M059J (cell line): Measurements from ENCODE around the gene PCDH9. TPM values are rescaled to one million over a fixed set of nuclear protein-coding genes. Genes with fewer than 3 reads are reported as not detected.

ENCODE experiments used
- DNase-seq: peaks from one replicate; pipeline ENCODE4 v3.0.0-alpha.2; 2012; ENCODE audit warnings: low read depth
- total RNA-seq: library from RNA; depleted of rRNA; stranded (reverse); fragments of >200 nt; shearing (Covaris generic); gene quantifications from 2 replicates; pipeline ENCODE4 v1.2.3, GENCODE V29; 2014

The PCDH9 gene
- total RNA-seq, 1 experiment from 2014 or later: 0.05 TPM

DNA sequence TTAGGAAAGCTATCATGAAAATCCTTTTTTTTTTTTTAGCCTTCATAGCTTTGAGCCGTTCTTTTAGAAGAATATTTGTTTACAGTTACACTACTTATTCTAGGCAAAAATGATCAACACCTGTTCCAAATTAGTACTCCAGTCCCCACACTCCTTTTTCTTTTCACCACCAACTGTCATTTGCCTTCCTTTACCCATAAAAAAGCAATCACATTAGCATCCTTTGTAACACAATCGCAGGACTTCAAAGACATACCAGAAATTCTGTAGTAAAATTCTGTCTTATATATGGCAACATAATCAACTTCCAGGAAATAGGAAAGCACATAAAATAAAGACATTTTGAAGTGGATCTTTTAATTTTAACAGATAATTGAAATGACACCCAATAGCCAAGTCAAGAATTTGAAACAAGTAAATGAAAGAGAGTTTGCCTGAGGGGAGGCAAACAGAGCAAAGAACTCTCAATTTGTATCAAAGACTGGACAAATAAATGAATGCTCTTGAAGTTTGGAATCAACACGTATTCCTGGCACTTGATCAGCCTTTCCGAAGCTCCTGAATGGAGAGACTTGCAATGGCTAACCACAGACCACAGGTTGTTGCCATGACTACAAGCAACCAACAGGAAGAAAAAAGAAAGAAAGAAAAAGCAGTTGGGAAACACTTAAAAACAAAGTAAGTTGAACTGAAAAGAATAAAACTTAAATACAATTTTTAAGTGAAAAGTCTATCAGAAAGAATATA, 206.8 kb downstream of the PCDH9 start:
- DNase-seq: peak; percentile 13

DNA sequence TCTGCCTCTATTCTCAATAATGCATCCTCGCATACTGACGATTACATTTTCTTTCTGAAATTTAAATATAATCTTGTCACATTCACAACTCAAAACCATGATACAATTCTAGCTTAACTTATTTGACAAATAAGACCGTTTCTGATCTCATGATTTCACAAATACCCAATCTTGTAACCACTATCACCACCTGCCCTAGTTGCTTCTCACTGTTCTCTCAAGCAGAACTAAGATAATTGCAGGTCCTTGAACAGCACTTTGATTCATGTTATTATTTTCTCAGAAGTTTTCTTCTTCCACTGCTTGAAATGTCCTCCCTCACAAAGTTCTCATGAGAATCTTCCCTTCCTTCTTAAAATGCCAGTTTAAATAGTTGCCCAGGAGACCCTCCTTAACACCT, 211.4 kb downstream of the PCDH9 start:
- DNase-seq: no peak

DNA sequence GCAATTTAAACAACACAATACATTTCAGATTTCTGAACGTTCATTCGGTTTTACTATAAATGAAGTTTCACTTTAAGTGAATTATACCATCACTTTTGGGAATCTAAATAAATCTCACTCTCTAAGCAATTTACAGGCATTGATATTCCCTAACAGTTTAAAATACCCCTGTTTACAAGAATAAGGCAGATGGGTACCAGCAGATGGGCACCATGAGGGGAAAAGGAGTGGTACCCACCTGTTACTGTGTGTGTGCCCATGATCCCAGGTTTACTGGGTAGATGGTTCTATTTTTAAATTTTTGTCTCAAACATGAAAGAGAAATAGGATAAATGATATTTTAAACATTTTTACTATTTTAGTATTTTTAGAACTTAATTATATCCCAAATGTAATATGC, 212.9 kb downstream of the PCDH9 start:
- DNase-seq: no peak

DNA sequence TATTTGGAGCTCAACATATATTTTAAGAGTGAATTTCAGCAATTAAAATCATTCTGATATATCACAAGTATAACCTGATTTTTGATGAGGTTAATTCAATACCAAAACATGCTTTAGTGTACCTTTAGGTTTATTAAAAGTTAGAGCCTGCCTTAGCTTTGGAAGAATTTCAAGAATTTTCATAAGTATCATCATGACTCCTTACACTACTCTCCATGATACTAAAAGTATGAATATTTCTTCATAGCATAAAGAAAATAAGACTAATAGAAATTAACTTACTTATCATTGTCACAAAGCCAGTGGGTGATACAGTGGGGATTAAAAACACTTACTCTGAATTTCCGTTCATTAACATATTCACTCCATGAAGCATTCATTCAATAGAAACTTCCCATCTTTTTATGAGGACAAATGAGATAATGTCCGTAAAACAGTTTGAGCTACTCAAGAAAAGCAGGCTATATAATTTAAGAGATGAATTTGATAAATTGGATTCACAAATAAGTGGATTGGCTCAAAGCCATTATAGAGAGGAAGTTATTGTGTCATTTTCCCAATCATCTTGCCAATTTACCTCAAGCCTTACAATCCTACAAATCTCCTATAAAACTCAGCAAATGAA, 214.0 kb downstream of the PCDH9 start:
- DNase-seq: no peak

DNA sequence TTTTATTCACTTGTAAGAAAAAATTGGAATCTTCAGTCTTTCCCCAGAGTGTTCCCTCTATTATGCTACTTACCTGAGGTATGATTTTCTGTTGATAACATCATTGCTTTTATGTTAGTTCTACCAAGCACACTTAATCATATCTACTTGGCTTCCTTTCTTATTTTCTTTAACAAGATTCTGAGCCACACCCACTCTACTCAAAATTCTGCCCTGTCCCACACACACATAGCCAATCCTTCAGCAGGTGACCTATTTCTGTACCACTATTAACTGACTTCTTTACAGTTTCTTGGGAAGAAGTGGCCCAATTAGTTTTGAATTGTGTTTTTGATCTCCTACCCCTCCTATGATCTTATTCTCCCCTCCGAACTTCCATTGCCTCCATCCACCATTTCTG, 215.7 kb downstream of the PCDH9 start:
- no peak for DNase-seq

DNA sequence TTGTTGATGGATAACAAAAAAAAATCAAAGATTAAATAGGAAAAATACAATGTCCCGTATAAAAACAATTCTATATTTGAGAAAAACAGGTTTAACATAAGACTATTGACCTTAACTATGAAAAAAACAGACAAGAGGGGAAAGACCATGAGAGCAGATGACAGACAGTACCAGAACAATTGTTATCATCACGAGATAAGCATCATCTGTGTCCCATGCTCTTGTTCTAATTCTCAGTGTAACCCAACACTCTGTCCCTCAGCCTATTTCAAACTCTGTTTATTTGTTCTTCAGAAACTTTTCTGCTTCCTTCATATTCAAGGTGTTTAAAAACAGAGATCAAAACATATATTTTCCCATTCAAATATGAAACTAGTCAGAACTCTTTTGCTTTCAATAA, 216.4 kb downstream of the PCDH9 start:
- no peak for DNase-seq

DNA sequence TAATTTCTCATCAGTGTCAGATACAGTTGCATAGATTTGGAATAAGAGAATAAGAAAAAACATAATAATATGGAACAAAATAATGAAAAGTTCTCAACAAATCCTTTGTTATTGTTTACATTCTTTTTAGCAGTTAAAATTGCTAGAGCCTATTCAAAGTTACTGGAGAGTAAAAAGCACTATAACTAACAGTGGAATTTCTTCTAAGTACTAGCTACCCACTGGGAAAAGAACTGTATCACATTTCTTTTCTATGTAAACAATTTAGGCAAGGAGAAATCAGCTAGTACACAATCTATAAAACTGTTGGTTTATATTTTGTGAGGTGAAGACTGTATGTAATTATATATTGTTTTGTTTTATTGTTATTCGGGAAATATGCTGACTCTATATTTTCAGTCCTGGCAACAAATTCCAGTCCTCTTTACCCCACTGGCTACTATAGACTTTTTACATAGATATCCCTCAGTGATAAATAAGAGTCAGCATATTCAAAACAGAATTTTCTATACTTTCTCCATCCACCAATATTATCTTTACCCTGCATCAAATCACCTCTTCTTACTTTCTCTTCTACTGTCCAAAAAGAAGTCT, 222.0 kb downstream of the PCDH9 start:
- DNase-seq: no peak

DNA sequence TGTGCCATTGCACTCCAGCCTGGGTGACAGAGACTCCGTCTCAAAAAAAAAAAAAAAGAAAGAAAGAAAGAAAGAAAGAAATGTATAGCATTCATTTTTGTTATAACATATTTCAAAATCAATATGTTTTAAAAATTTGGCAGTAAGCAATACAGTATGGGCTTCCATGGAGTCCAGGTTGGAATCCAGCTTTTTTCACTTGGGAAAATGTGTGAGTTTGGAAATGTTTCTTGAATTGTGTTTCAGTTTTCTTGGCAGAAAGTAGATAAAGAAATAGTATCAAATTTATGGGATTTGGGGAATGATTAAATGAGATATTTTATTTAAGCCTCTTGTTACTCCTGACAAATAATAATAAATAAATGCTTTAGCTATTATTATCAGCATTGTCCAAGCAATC, 225.6 kb downstream of the PCDH9 start:
- no peak for DNase-seq

DNA sequence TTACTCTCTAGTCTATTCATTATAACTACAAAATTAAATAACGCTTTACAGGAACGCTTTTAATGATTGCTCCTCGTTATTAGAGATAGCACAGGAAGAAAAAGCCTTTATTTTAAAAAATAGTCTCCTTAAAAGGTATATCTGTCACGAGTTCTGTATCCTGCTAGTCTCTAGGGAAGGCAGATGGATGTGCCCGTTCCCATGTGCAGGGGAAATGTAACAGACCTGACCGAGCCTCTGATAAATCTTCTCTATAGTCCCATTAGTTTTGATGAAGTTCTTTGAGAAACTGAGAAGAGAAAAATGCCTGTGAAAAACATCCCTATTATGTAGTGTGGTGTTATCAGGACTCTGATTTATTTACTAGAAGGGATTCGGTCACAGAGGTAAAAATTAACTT, 226.4 kb downstream of the PCDH9 start:
- DNase-seq: no peak

DNA sequence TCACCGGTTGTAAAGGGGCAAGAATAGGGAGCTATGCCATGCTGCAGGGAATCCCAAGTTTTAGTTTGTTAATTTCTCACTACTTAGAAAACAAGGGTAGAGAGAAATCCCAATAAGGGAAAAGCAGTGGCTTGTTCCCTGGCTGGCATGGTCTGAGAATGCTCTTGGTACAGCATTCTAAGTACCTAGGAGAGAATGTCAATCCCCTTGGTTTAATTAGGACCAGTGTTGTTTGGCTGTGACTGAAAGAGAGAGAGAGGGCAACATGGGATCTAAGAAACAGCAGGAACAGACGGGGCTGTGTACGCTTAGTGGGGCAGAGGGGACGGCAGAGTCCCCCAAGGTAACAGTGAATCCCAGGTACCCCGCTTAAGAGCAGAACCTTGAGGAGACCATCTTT, 228.8 kb downstream of the PCDH9 start:
- DNase-seq: no peak

DNA sequence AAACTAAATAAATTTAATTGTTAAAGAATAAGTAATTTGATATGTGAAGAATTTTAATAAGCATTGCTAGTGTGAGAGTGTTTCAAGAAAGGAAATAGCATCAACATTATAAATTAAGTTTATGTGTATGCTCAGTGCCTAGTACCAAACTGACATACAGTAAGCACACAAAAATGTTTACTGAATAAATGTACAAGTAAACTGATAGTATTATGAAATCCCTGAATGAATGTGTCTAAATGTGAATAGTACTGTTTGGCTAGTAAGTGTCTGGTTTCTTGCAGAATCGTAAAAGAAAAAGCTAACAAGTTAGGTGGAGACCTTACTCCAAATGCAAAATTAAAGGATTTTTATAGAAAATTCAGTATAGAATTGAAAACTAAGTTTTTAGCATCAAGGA, 233.6 kb downstream of the PCDH9 start:
- no peak for DNase-seq

DNA sequence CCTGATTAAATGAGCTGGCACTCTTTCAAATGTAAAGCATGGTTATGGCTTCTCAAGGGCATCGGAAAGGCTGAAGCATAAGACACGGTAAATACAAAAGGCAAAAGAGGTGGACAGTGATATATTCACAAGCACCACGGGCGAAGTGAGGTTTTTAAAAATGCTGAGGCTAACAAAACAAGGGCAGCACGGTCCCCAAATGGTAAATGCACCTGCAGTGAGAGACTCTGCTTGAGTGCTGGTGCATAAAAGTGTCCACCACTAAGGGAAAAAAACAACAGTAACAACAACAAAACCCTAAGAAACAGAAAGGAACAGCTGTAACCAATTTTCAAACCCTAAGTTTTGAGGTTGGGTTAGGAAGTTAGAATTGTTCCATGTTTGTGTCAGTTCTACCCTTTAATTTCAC, 234.9 kb downstream of the PCDH9 start:
- no peak for DNase-seq

DNA sequence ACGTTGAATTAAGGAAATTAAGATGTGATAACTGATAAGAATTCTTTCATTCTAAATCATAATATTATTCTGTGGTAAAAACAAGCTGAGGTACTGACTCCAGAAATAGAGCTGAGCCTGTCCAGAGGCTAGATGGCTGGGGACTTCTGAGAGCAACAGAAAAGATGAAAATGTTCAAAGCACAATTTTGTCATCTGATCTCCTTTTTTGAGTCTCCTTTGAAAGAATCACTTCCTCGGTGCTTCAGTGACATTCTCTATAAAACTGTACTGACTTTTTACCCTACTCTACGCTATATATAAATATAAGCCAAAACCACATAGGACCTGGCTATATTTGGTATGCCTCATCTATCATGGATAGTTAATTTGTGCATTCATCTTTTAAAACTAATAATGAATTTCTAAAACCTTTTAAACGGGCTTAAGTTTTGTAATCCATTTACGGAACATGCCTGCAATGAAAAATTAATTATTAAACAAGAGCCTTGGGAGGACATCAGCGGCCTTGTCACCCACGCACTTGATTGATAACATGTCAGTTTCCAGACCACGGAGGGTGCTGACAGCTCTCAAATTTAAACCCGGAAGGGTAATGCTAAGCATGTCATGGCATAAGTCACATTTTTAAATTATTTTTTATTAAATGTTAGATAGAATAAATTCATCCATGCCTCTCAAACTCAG, 235.5 kb downstream of the PCDH9 start:
- no peak for DNase-seq

DNA sequence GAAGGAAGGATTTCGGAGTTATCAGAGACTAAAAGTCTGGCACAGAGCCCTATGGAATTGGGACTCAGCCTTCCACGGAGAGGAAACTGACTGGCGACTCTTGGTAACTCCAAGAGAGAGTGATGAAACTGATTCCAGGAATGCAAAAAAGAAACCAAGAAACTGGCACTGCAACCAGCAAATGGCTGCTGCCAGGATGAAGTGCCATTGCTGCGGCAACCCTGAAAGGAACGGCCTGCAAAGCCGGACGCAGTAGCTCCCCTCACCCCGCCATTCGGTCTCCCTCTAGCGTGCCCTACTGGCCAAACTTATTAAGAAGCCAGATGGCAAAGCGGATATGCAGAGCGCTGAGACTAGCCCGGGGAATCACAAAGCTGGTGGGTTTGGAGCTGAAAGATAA, 236.0 kb downstream of the PCDH9 start:
- DNase-seq: peak; percentile 24

DNA sequence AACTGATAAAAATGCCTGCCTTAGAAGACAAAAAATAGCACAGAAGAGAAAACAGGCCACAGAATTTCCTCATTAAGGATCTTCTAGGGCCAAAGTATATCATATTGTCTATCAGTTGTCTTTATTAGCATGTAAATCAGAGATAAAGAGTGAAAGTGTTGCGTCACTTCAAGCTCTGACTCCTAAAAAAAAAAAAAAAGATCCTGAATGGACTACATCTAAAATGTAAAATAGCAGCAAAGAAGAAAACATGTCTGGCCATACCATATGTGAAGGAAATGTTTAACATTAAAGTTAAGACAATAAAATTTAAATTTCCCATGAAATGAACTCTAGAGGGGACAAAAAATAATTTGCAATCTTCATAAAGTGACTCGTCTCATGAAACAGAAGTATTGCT, 237.4 kb downstream of the PCDH9 start:
- DNase-seq: no peak

DNA sequence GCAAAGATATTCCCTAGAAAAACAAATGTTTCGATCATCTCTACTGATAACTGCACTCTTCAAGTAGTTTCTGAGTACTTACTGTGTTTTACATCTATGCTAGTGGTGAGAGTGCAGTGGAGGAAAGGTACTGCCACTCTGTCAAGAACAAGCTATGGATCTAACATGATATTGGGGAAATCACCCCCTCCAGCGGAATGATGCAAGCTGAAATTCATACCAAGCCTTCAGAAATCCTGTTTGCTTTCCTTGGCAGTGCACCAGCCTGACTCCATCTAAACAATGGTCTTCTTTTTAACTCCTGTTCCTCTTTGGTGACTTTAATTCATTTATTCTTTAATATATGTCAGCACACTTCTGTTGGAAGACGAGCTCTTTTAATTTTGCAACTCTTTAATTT, 238.0 kb downstream of the PCDH9 start:
- no peak for DNase-seq

DNA sequence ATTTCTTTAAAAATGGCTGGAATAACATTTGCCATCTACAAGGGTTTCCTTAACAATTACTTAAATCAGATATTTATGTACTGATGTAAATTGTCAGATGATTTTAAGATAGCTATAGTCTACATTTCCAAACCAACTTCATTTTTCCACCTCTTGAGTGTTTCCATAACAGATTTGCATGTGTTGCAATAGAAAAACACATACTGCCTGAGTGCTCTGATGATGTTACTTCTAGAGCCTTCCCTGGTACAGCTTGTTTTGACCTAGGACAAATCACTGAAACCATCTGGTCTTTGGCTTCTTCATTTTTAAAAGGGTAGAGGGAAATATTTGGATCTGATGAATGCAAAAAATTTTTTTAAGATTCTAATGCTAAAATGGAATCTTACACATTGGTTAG, 245.9 kb downstream of the PCDH9 start:
- DNase-seq: no peak

DNA sequence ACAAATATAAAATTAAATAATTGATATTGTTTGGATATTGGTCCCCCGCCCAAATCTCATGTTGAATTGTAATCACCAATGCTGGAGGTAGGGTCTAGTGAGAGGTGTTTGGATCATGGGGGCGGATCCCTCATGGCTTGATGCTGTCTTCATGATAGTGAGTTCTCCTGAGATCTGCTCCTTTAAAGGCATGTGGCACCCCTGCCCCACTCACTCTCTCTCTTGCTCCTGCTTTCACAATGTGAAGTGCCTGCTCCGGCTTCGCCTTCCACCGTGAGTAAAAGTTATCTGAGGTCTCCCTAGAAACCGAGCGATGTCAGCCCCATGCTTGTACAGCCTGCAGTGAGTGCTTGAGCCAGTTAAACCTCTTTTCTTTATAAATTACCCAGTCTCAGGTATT, 248.2 kb downstream of the PCDH9 start:
- no peak for DNase-seq

DNA sequence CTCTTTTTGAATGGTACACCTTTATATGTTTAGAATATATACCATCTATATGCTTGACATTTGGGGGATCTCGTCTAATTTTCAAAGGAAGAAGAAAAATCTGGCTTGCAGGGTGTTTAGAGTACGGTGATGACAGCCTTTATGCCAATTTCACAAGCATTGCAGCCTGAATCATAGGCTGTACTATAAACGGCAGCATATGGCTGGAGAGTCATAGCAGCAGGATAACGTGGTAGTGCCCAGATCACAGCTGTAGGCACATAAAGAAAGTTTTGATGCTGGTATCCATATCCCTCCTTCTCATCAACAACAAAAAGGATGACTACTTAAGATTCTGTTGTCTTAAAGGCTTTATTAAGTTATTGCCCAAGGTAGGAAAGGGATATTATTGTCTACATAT, 253.0 kb downstream of the PCDH9 start:
- DNase-seq: no peak

DNA sequence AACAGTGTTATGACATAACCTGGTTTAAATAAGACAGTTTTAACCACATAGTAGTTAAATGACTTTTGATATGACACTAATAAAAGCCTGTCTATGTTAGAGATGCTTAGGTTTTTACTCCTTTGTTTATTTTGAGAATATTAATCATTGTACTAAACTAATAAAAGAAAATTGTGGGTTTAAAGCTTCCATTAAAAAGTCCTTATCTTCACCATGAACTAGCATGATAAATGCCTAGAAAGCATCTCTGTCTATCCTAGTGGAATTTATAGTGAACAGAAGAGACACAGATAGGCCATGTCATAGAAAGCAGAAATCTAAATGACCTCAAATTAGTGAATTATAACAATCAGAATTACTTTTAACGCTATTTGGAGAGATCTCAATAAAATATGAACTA, 255.2 kb downstream of the PCDH9 start:
- no peak for DNase-seq

DNA sequence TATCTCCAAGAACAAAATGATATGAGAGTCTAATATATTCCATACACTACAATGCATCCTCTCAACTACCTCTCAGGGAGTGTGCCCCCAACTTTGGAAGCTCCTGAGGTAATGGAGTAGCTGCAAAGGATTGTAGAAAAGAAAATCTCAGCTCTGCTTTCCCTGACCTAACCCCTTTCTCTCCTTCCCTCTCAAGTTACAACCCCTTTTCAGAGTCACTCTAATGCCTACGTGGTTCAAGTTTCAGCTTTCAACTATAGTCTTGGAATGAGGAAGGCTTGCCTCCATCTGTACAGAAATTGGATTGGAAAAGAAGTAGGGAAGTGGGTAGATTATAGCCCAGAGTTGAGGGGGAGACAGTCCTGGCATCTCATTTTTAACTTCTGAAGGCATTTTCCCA, 256.0 kb downstream of the PCDH9 start:
- DNase-seq: no peak

DNA sequence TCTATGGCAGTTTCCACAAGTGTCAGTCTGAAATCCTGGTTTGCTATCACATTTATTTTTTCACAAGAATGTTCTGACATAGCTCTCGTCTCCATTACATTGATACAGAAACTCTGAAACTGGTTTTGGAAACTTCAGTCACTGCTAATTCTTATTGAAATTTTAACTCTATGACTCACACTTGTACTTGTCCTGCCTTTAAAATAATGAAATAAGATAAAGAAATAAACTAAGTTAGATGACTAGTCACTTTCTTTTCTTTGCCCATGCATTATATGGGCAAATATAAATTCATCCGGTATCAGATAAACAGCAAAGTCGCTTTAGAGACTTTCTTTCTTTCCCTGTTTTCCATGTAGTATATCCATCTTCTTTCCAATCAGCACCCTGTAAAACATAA, 257.5 kb downstream of the PCDH9 start:
- no peak for DNase-seq

DNA sequence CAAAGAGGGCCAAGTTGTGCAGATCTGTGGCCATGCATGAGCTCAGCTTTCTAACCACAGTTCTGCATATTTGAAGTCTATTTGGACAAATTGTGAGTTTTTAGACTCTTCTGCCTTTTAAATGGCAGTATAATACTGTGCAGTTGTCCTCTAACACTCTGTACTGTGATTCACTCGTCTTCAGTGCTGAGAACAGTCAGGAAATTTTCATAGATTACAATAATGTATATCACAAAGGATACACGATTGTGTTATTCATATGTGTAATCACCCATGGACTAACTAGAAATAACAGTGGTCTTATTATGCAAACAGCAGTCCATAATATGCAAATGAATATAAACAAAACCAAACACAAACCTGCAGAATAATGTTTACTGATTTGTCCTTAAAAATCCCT, 259.1 kb downstream of the PCDH9 start:
- no peak for DNase-seq
